Stimulated activated CD8-positive, alpha-beta memory T cell treated with anti-CD3 and anti-CD28 coated beads, Interleukin-2, amount 100 ng/mL, for 48 hours (primary cell): ENCODE measurements around the gene EXD3.
"Not testable (repeated sequence)": the region's sequence is repeated elsewhere in the genome, so short reads cannot be mapped to it uniquely, and the experiment has no call there.

Source experiments
- DNase-seq, 2 donors: peaks; one replicate each; pipeline ENCODE4 v3.0.0-alpha.2; 2020; ENCODE audit warnings: low read depth in 2 of 2

Gene EXD3

GRCh38 chr9:137339908-137340462, 83.0 kb downstream of the EXD3 start:
- DNase-seq = not testable (repeated sequence)

GRCh38 chr9:137339045-137339907, 83.7 kb downstream of the EXD3 start:
- DNase-seq = no peak

- DNase-seq = no peak
Measured at GRCh38 chr9:137336735-137337134, 86.2 kb downstream of the EXD3 start.

GRCh38 chr9:137333016-137333671, 89.8 kb downstream of the EXD3 start:
- DNase-seq = no peak

DNA sequence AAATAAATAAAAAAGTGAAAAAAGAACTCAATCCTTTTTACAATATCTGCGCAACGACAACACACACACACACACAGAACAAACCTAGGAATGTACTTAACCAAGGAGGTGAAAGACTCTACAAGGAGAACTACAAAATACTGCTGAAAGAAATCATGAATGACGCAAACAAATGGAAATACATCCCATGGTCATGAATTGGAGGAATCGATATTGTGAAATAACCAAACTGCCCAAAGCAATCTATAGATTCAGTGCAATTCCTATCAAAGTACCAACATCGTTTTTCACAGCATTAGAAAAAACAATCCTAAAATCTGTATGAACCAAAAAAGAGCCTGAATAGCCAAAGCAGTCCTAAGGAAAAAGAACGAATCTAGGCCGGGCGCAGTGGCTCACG, 91.0 kb downstream of the EXD3 start:
- DNase-seq = no peak

DNA sequence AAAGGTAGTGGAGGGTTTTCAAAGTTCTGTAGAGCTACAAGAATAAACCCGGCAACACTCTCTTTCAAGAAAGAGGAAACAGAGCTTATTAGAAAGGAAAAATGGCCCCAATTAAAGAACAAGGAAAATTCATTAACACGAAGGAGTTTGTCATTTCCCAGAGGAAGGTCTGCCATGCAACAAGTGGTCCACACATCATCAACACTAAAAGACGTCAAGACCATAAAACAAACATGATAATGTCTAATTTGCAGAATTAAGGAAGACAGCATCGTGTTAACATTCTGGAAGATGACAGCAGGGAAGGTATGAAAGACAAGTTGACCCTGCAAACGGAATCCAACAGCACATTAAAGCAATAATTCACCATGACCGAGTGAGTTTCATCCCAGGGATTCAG, 92.3 kb downstream of the EXD3 start:
- no peak for DNase-seq

GRCh38 chr9:137329590-137329989, 93.4 kb downstream of the EXD3 start:
- not testable (repeated sequence) for DNase-seq

- not testable (repeated sequence) for DNase-seq
Measured at GRCh38 chr9:137327641-137328550, 95.1 kb downstream of the EXD3 start.

- DNase-seq = no peak
Measured at GRCh38 chr9:137326445-137327065, 96.4 kb downstream of the EXD3 start.

DNA sequence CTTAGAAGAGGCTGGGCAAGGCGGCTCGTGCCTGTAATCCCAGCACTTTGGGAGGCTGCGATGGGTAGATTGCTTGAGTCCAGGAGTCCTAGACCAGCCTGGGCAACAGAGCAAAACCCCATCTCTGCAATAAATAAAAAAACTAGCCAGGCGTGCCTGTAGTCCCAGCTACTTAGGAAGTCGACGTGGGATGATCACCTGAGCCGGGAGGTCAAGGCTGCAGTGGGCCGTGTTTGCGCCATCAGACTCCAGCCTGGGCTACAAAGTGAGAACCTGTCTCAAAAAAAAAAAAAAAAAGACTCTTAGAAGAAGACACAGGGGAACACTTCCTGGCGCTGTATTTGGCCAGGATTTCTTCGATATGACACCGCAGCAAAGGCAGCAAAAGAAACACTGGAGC, 97.2 kb downstream of the EXD3 start:
- DNase-seq = no peak

- no peak for DNase-seq
Measured at GRCh38 chr9:137325124-137325523, 97.8 kb downstream of the EXD3 start.

GRCh38 chr9:137323531-137324331, 99.2 kb downstream of the EXD3 start:
- DNase-seq = no peak

DNA sequence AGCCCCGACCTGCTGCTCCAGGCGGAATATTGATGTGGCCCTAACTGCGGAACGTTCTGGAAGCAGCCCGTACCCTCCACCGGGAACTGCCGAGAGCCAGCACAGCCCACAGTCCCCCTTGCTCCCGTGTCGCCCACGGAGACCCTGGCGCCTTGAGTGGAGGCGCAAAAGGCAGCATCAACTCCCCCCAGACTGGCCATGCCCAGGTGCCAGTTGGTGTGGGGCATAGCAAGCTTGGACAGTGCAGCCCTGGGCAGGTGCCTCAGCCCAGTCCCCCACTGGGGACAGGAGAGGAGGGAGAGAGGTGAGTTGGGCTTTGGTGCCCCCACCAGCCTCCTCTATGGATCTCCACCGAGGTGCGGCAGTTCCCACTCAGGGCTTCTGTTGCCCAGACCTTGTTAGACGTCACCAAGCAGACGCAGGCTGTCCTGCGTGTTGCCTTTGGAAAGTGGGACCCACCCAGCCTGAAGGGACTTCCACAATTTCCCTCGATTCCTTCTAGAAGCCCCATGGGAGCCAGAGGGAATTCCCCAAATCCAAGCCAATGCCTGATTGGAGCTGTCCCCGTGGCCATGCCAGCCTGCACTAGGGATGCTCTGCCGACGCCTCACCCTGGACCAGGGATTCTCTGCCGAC, 101.1 kb downstream of the EXD3 start:
- no peak for DNase-seq

DNA sequence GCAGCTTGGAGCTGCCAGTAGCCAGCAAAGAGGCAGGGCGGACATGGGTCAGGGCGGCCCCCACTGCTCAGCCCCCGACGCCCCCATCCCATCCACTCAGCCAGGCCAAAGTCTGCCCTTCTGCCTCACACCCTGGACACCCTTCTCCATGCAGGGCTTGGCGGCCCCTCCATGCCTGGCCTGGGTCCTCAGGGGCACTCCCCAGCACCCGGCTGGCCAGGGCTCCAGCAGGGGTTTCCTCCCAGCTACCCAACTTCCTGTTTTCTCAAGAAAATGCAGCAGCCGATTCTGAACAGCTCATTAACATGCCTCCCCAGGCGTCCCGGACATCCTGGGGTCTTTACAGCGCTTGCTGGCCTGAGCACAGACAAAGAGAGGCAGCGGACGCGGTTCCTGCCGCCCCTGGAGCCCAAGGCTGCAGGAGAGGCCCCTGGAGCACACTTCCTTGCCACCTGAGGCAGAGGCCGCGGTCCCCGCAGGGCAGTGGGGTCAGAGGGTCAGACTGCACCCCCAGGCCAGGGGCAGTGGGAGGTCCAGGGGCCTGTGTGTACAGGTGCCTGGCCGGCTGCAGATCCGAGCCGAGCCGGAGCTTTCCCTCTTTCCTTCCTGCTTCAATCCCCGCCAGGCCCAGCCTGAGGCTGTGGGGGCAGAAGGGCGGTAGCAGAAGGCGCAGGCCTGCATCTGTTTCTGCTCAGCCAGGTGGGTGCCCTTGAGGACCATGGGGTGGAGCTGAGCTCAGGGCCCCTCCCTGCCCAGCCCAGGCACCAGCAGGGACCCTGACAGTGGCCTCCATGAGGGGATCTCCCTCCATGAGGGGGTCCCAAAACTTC, 102.2 kb downstream of the EXD3 start:
- DNase-seq = no peak

- no peak for DNase-seq
Measured at GRCh38 chr9:137319739-137320551, 103.0 kb downstream of the EXD3 start.

DNA sequence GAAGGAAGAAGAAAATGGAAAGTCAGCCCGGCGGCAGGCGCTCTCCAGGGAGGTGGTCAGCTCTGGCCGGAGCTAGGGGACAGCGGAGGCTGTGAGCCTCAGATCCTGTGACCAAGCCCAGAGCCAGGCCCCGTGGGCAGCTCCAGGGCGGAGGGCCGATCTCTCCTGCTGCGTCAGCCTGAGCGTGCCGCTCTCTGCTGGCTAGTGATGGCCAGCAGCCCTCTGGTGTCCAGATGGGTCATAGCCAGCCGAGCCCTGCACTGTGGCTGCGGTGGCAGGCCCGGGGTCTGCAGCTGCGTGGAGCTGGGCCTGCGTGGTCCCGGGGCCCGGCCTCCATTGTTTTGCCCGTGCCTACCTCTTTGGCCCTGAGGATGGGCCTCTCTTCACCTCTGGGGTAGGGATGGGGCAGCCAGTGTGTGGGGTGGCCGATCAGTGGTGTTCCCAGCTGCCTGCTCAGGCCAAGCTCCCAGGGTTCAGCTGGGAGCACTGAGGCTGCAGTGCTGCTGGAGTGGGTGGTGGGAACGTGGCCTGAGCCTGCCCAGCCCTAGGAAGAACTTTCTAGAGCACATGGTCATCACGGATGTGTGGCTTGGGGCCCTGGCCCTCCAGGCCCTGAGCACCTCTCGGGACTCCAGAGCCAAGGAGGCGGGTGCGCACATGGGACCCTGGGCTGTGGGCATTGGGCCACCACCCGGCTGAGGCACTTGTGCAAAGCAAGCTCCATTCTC, 103.8 kb downstream of the EXD3 start:
- DNase-seq = no peak

- no peak for DNase-seq
Measured at GRCh38 chr9:137318602-137319001, 104.4 kb downstream of the EXD3 start.
